ENCODE results near the gene KRT4. TPM values are rescaled to one million over a fixed set of nuclear protein-coding genes. Genes with fewer than 3 reads are reported as not detected.
A peak's percentile ranks its signal among the peaks of the same experiment; 100 is the strongest.

KRT4 gene
- total RNA-seq, 1 experiment from 2014 or later, result not detected

DNA sequence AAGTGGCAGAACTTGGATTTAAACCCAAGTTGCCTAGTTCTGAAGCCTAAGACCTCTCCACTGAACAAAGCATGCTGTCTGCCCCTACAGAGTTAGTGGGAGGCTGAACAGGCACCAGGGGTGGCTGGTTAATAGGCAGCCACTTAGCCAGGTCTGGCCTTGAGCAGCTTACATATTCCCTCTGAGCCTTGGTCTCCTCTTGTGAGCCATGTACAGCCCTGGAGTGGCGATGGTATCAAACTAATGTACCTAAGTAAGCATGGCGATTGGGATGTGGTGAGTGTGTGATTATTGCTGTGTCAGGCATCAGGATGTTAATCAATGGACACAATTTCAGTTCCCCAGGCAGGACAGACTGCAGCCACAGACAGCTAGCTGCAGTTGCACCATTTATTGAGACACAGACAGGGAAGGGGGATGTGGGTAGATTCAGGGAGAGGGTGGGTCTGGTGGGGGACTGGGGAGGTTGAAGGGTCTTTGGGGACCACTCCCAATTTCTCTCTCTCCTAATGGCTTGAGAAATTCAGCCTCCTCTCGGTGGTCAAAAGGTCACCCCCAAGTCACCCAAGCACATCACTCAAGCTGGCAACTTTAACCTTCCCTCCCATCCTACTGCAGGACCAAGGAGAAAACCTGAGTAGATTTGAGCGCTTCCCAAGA is 7.3 kb upstream of the KRT4 start:
- H3K23me2 ChIP-seq (ENCODE audit: insufficient read length, low read depth, low read length, poor library complexity, severe bottlenecking), result no peaks in the 10 kb centered on the region
- no peak overlapping the region for H2BK5ac ChIP-seq (ENCODE audit: insufficient read length, low read length)
- H3K56ac ChIP-seq (ENCODE audit: insufficient read length, low read depth, low read length), result no peak overlapping the region
- no peak overlapping the region for H3K23ac ChIP-seq (ENCODE audit: insufficient read length, low read depth, low read length)
- H3K9ac ChIP-seq (ENCODE audit: extremely low read depth, insufficient read length, low read length), result no peak overlapping the region
- H3K9me3 ChIP-seq (ENCODE audit: control insufficient read depth, low read depth, low read length), result no peaks in the 10 kb centered on the region
- no peak overlapping the region for H3K4ac ChIP-seq (ENCODE audit: low read depth, low read length)
- Mint-ChIP-seq H3K9me3 (no peaks in the 10 kb centered on the region), H3K36me3 (ENCODE audit: insufficient read depth in 1 of 3, low read depth in 3 of 3) (no peaks in the 10 kb centered on the region; a peak in 1 of 7 replicates), H3K27me3 (ENCODE audit: low read depth) (no peaks in the 10 kb centered on the region; the same call in 1 of the 2 replicates), H3K4me1 (peaks cover 3 to 7% of the 10 kb centered on the region in 2 experiments; a peak in 3 of 4 replicates), H3K4me3 (no peak overlapping the region), H3K27ac (peak overlapping the region in 1 of 3 experiments; percentile 23; a peak in 1 of 7 replicates)
- H2BK20ac ChIP-seq (ENCODE audit: low read depth, low read length, poor library complexity, severe bottlenecking), result no peak overlapping the region
- no peaks in the 10 kb centered on the region for H3K4me1 ChIP-seq (ENCODE audit: insufficient read depth, low read length)
- H4K91ac ChIP-seq (ENCODE audit: insufficient read length, low read depth, low read length), result no peak overlapping the region
- H4K5ac ChIP-seq (ENCODE audit: insufficient read length, low read depth, low read length), result no peak overlapping the region
- H3K79me2 ChIP-seq (ENCODE audit: insufficient read depth, low read length), result no peaks in the 10 kb centered on the region
- H3T11ph ChIP-seq (ENCODE audit: low read length), result no peak overlapping the region
- H2AFZ ChIP-seq (ENCODE audit: low read length), result no peak overlapping the region
- H4K8ac ChIP-seq (replicated peaks; ENCODE audit: insufficient read length, low read depth, low read length), result no peak overlapping the region
- H3K4me2 ChIP-seq (ENCODE audit: insufficient read depth, insufficient read length, low read length), result no peak overlapping the region
- H2BK12ac ChIP-seq (ENCODE audit: insufficient read length, low read depth, low read length), result no peak overlapping the region
- no peaks in the 10 kb centered on the region for H3K27me3 ChIP-seq (ENCODE audit: insufficient read depth, low read length)
- TF ChIP-seq, protein P1, sequence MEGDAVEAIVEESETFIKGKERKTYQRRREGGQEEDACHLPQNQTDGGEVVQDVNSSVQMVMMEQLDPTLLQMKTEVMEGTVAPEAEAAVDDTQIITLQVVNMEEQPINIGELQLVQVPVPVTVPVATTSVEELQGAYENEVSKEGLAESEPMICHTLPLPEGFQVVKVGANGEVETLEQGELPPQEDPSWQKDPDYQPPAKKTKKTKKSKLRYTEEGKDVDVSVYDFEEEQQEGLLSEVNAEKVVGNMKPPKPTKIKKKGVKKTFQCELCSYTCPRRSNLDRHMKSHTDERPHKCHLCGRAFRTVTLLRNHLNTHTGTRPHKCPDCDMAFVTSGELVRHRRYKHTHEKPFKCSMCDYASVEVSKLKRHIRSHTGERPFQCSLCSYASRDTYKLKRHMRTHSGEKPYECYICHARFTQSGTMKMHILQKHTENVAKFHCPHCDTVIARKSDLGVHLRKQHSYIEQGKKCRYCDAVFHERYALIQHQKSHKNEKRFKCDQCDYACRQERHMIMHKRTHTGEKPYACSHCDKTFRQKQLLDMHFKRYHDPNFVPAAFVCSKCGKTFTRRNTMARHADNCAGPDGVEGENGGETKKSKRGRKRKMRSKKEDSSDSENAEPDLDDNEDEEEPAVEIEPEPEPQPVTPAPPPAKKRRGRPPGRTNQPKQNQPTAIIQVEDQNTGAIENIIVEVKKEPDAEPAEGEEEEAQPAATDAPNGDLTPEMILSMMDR (conservative IDR thresholded peaks at IDR 0.05), result no peak
- no peak overlapping the region for H2BK15ac ChIP-seq (ENCODE audit: low read depth, low read length)
- no peak overlapping the region for H3K14ac ChIP-seq (ENCODE audit: insufficient read depth, low read length)
- H3K18ac ChIP-seq (ENCODE audit: insufficient read length, low read depth, low read length), result no peak overlapping the region
- no peak overlapping the region for H2BK120ac ChIP-seq (ENCODE audit: low read depth, low read length, poor library complexity, severe bottlenecking)
- no peaks in the 10 kb centered on the region for H3K79me1 ChIP-seq (ENCODE audit: insufficient read depth, low read depth, low read length, poor library complexity, severe bottlenecking)
- no peak overlapping the region for H3K27ac ChIP-seq (ENCODE audit: insufficient read length, low read depth, low read length)
- no peak overlapping the region for H2AK5ac ChIP-seq (ENCODE audit: insufficient read length, low read length)
- no peaks in the 10 kb centered on the region for H4K20me1 ChIP-seq (ENCODE audit: control insufficient read depth, insufficient read depth, insufficient read length)
- DNase-seq, result no peak
- WGBS (ENCODE audit: extremely low coverage, insufficient read length, low lambda C conversion rate), result no CpG with 5 or more reads among the region's 4 CpGs

Measured in H9 (cell line).